HepG2 (cell line): ENCODE results near the gene KPNA4. TPM values are rescaled to one million over a fixed set of nuclear protein-coding genes. Genes with fewer than 3 reads are reported as not detected.

ENCODE experiments used
- BORCS8-MEF2B ChIP-seq: sonication (generic); formaldehyde crosslinking; IDR thresholded peaks from 2 replicates; pipeline ENCODE4 v1.8.0; 2022; ENCODE audit warnings: mild to moderate bottlenecking, missing genetic modification reagents
- CC2D1A ChIP-seq: sonication (generic); formaldehyde crosslinking; IDR thresholded peaks from 2 replicates; pipeline ENCODE4 v1.8.1; 2023; ENCODE audit warnings: mild to moderate bottlenecking, missing genetic modification reagents
- CSRNP2 ChIP-seq: sonication (generic); formaldehyde crosslinking; conservative IDR thresholded peaks from 2 replicates; pipeline ENCODE4 v1.8.0; 2022; ENCODE audit warnings: low read depth, missing genetic modification reagents
- GLI4 ChIP-seq: sonication (generic); formaldehyde crosslinking; IDR thresholded peaks from 2 replicates; pipeline ENCODE4 v1.5.1; 2020; ENCODE audit warnings: missing genetic modification reagents, mild to moderate bottlenecking, moderate library complexity, borderline replicate concordance
- HIC2 ChIP-seq: sonication (generic); formaldehyde crosslinking; IDR thresholded peaks from 2 replicates; pipeline ENCODE4 v1.9.0; 2022; ENCODE audit warnings: low read depth, missing genetic modification reagents
- IRF2 ChIP-seq: IDR thresholded peaks from 2 replicates; pipeline ENCODE4 v1.6.1; 2018; ENCODE audit warnings: missing genetic modification reagents, missing compliant biosample characterization
- MTF1 ChIP-seq: sonication (generic); formaldehyde crosslinking; IDR thresholded peaks from 2 replicates; pipeline ENCODE4 v1.5.0; 2020; ENCODE audit warnings: missing genetic modification reagents
- NCOA2 ChIP-seq: sonication (generic); formaldehyde crosslinking; IDR thresholded peaks from 2 replicates; pipeline ENCODE4 v1.8.0; 2022; ENCODE audit warnings: inconsistent platforms
- NFATC3 ChIP-seq: sonication (generic); formaldehyde crosslinking; IDR thresholded peaks from 2 replicates; pipeline ENCODE4 v1.5.1; 2020; ENCODE audit warnings: mild to moderate bottlenecking, missing genetic modification reagents
- TAF15 ChIP-seq: fragments of 200-400 bp; formaldehyde crosslinking; IDR thresholded peaks from one replicate; pipeline ENCODE4 v1.6.1; 2018; ENCODE audit warnings: mild to moderate bottlenecking, low read depth, low read length; ENCODE audit not compliant: poor library complexity, severe bottlenecking
- TFDP2 ChIP-seq: sonication (generic); formaldehyde crosslinking; IDR thresholded peaks from 2 replicates; pipeline ENCODE4 v1.4.0; 2020; ENCODE audit warnings: missing genetic modification reagents
- TP53 ChIP-seq: sonication (generic); formaldehyde crosslinking; conservative IDR thresholded peaks from 2 replicates; pipeline ENCODE4 v1.4.0; 2020; ENCODE audit warnings: missing genetic modification reagents
- YEATS4 ChIP-seq: sonication (generic); formaldehyde crosslinking; IDR thresholded peaks from 2 replicates; pipeline ENCODE4 v1.4.0; 2020; ENCODE audit warnings: missing genetic modification reagents, borderline replicate concordance
- ZNF10 ChIP-seq: sonication (generic); formaldehyde crosslinking; IDR thresholded peaks from 2 replicates; pipeline ENCODE4 v1.4.0; 2020; ENCODE audit warnings: mild to moderate bottlenecking, low read depth, missing genetic modification reagents, borderline replicate concordance
- ZNF296 ChIP-seq: sonication (generic); formaldehyde crosslinking; conservative IDR thresholded peaks from 2 replicates; pipeline ENCODE4 v1.5.0; 2020; ENCODE audit warnings: mild to moderate bottlenecking, missing genetic modification reagents
- ZNF614 ChIP-seq: IDR thresholded peaks from 2 replicates; pipeline ENCODE4 v1.6.1; 2018; ENCODE audit warnings: missing biosample characterization, missing genetic modification reagents, inconsistent platforms, borderline replicate concordance
- ZNF646 ChIP-seq: sonication (generic); formaldehyde crosslinking; IDR thresholded peaks from 2 replicates; pipeline ENCODE4 v1.9.0; 2021; ENCODE audit warnings: mild to moderate bottlenecking, missing genetic modification reagents
- polyA plus RNA-seq, 8 experiments: library from polyadenylated mRNA; depleted of rRNA in 3 of 8; stranded (reverse) in 7 of 8; unstranded in 1 of 8; fragments of >200 nt; fragmentation: Illumina TruSeq in 4 of 8; extraction: Trizol in 4 of 8; gene quantifications; 2 replicates each; pipeline versions ENCODE4 v1.2.1 to v1.2.3, GENCODE V29; 2011 to 2016; ENCODE audit warnings: low read depth in 4 of 8, missing spikeins in 1 of 8, mixed read lengths in 1 of 8; ENCODE audit not compliant: insufficient read depth in 1 of 8
- total RNA-seq, 5 experiments: library from RNA; depleted of rRNA; stranded (reverse); fragments of >200 nt; fragmentation: Illumina TruSeq; extraction: Trizol; gene quantifications; 2 replicates each; pipeline ENCODE4 v1.2.3, GENCODE V29; 2016; ENCODE audit warnings: low read depth in 1 of 5

The KPNA4 gene
- total and polyA plus RNA-seq, 2 of the 13 experiments (the other 11 are each of a cell fraction or from before 2014, with no cell fraction given) = 9.9 to 27.9 TPM

GRCh38 chr3:160565442-160566403, at the start of gene KPNA4 (continued):
- TF ChIP-seq BORCS8-MEF2B (CRISPR knock-in tag) (no peak), GLI4 (peak; percentile 30; the same call in 1 of the 2 replicates), CC2D1A (CRISPR knock-in tag) (no peak), TFDP2 (CRISPR knock-in tag) (peak; percentile 63; the same call in 1 of the 2 replicates), YEATS4 (CRISPR knock-in tag) (no peak), TP53 (CRISPR knock-in tag) (no peak), TAF15 (no peak), HIC2 (CRISPR knock-in tag) (0 out of 2 replicates have a peak, but pooled peaks have one; percentile 16), MTF1 (CRISPR knock-in tag) (no peak), ZNF10 (CRISPR knock-in tag) (no peak), NFATC3 (CRISPR knock-in tag) (no peak), ZNF614 (0 out of 2 replicates have a peak, but pooled peaks have one; percentile 39), ZNF296 (CRISPR knock-in tag) (no peak), NCOA2 (CRISPR knock-in tag) (peak; percentile 9; the same call in 1 of the 2 replicates), ZNF646 (CRISPR knock-in tag) (no peak), IRF2 (CRISPR knock-in tag) (peak; percentile 66), CSRNP2 (CRISPR knock-in tag) (no peak)
